DOHH2 (cell line): ENCODE measurements around the gene PDE4D.

ENCODE experiments used
- EZH2phosphoT487 ChIP-seq: fragments of 200-600 bp; sonication (generic); IDR thresholded peaks from 2 replicates; pipeline ENCODE4 v1.6.1; 2017; ENCODE audit warnings: borderline replicate concordance, mild to moderate bottlenecking, antibody characterized with exemption, low read length, moderate library complexity, mixed read lengths
- TF ChIP-seq, protein P1 (sequence below): fragments of 200-600 bp; sonication (generic); IDR thresholded peaks from one replicate; pipeline ENCODE4 v1.5.1; 2014; ENCODE audit warnings: antibody characterized with exemption, mild to moderate bottlenecking, low read depth, low read length; ENCODE audit not compliant: poor library complexity, severe bottlenecking

DNA sequence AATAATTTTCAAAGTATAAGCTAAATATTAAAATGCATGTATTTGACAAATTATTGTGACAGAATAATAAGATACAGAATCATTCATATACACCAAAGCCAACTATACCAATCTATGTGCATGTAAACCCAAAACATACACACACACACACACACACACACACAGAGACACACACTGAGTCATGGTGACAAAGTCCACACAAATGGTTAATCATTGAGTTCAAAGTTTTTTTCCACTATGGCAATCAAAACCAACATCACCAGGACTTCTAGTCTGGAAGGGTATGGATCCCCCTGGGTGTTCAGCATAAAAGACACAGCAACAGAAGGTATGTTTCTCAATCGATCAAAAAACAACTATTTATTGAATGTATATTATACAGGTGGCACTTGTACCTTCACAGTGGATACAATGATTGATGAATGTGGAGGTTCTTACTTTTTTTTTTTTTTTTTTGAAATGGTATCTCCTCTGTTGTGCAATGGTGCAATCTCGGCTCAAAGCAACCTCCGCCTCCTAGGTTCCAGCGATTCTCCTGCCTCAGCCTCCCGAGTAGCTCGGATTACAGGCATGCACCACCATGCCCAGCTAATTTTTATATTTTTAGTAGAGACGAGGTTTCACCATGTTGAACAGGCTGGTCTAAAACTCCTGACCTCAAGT lies 137.0 kb downstream of the PDE4D start:
- TF ChIP-seq, protein P1, sequence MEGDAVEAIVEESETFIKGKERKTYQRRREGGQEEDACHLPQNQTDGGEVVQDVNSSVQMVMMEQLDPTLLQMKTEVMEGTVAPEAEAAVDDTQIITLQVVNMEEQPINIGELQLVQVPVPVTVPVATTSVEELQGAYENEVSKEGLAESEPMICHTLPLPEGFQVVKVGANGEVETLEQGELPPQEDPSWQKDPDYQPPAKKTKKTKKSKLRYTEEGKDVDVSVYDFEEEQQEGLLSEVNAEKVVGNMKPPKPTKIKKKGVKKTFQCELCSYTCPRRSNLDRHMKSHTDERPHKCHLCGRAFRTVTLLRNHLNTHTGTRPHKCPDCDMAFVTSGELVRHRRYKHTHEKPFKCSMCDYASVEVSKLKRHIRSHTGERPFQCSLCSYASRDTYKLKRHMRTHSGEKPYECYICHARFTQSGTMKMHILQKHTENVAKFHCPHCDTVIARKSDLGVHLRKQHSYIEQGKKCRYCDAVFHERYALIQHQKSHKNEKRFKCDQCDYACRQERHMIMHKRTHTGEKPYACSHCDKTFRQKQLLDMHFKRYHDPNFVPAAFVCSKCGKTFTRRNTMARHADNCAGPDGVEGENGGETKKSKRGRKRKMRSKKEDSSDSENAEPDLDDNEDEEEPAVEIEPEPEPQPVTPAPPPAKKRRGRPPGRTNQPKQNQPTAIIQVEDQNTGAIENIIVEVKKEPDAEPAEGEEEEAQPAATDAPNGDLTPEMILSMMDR: no peak
- no peak for TF ChIP-seq EZH2phosphoT487
